Measurements from ENCODE around the gene DHX15.

- TF ChIP-seq CTCF (IDR thresholded peaks at IDR 0.05; ENCODE audit: insufficient read depth, low read depth, low read length) (no peak), EZH2 (IDR thresholded peaks at IDR 0.05; ENCODE audit: insufficient read depth, low read length) (no peak)
These were observed 27.0 kb downstream of the DHX15 start for GRCh38 chr4:24557026-24558025.

Data from astrocyte (in vitro differentiated cells and primary cell).